Vagina (tissue), 2 donors: ENCODE measurements around the gene ST6GALNAC6. TPM values are rescaled to one million over a fixed set of nuclear protein-coding genes. Genes with fewer than 3 reads are reported as not detected.

Experiments used
- DNase-seq, 2 donors: peaks; one replicate each; pipeline ENCODE4 v3.0.0-alpha.2; 2017; ENCODE audit errors: extremely low spot score in 2 of 2
- H3K27ac ChIP-seq: fragments of 200-600 bp; sonication (generic); one replicate; pipeline ENCODE4 v1.5.1; 2019
- H3K27me3 ChIP-seq: fragments of 200-600 bp; sonication (generic); one replicate; pipeline ENCODE4 v1.5.1; 2019
- H3K36me3 ChIP-seq, 2 donors: fragments of 200-600 bp; sonication (generic); one replicate each; pipeline ENCODE4 v1.5.1; 2017 to 2019
- H3K4me1 ChIP-seq: fragments of 200-600 bp; sonication (generic); one replicate; pipeline ENCODE4 v1.5.1; 2019
- H3K4me3 ChIP-seq, 2 donors: fragments of 200-600 bp; sonication (generic); 1 replicate in 1 of 2; 2 replicates in 1 of 2; pipeline ENCODE4 v1.5.1; 2016 to 2019
- H3K9me3 ChIP-seq: fragments of 200-600 bp; sonication (generic); one replicate; pipeline ENCODE4 v1.5.1; 2019
- CTCF ChIP-seq, 3 experiments: fragments of 450-650 bp in 2 of 3; fragments of 200-600 bp in 1 of 3; sonication (generic) in 1 of 3; IDR thresholded peaks; one replicate each; pipeline ENCODE4 v1.5.1; 2017 to 2019; ENCODE audit warnings: antibody characterized with exemption in 3 of 3, mild to moderate bottlenecking in 2 of 3, moderate library complexity in 2 of 3
- POLR2A ChIP-seq, 2 donors: fragments of 450-650 bp; IDR thresholded peaks; one replicate each; pipeline ENCODE4 v1.6.1; 2017; ENCODE audit warnings: antibody characterized with exemption in 2 of 2, mild to moderate bottlenecking in 2 of 2, moderate library complexity in 2 of 2
- POLR2AphosphoS5 ChIP-seq, 2 donors: sonication (generic); formaldehyde crosslinking; IDR thresholded peaks; one replicate each; pipeline ENCODE4 v1.9.0; 2017; ENCODE audit warnings: antibody characterized with exemption in 2 of 2, mild to moderate bottlenecking in 2 of 2, low read depth in 1 of 2; ENCODE audit not compliant: insufficient read depth in 1 of 2
- intact Hi-C: fragments of 100-400 bp; cut with DNase I; formaldehyde crosslinking; loops from one replicate; pipeline ENCODE4 v1.15.1; 2023
- total RNA-seq: library from RNA; depleted of rRNA; stranded (reverse); fragments of >200 nt; gene quantifications from one replicate; pipeline ENCODE4 v1.2.3, GENCODE V29; 2016

ST6GALNAC6 gene
- total RNA-seq, 1 donor from 2014 or later: 108 TPM

- H3K36me3 ChIP-seq: peaks cover 0 to 32% of the 10 kb centered on the region in 2 donors
Measured at GRCh38 chr9:127944586-127945218, 45.3 kb upstream of the ST6GALNAC6 start.

GRCh38 chr9:127943731-127944144 is 44.3 kb upstream of the ST6GALNAC6 start:
- H3K4me1 ChIP-seq: peaks cover 46% of the 10 kb centered on the region
- intact Hi-C loops: loop anchor here (5.0 kb wide), 3 partner anchors 39 to 174 kb away; partner anchors contain the start of gene EEIG1

More at GRCh38 chr9:127944586-127945218, 45.3 kb upstream of the ST6GALNAC6 start:
- TF ChIP-seq CTCF (IDR thresholded peaks at IDR 0.05) (no peak), POLR2AphosphoS5 (IDR thresholded peaks at IDR 0.05; ENCODE audit: insufficient read depth in 1 of 2, low read depth in 1 of 2) (no peak), POLR2A (IDR thresholded peaks at IDR 0.05) (no peak)
- H3K4me1 ChIP-seq: peaks cover 47% of the 10 kb centered on the region
- H3K27ac ChIP-seq: peak overlapping the region; percentile 77
- no peaks in the 10 kb centered on the region for H3K9me3 ChIP-seq
- no peaks in the 10 kb centered on the region for H3K27me3 ChIP-seq
- H3K4me3 ChIP-seq: no peak overlapping the region
- DNase-seq: no peak
- intact Hi-C loops: loop anchor here (5.0 kb wide), 3 partner anchors 38 to 173 kb away; partner anchors contain the start of gene EEIG1

GRCh38 chr9:127943011-127943662 is 43.7 kb upstream of the ST6GALNAC6 start:
- Histone ChIP-seq H3K4me3 (no peak overlapping the region), H3K9me3 (no peaks in the 10 kb centered on the region), H3K27ac (peak overlapping the region; percentile 77), H3K27me3 (no peaks in the 10 kb centered on the region), H3K4me1 (peaks cover 52% of the 10 kb centered on the region), H3K36me3 (peaks cover 0 to 32% of the 10 kb centered on the region in 2 donors)
- TF ChIP-seq POLR2A (IDR thresholded peaks at IDR 0.05) (no peak), POLR2AphosphoS5 (IDR thresholded peaks at IDR 0.05; ENCODE audit: insufficient read depth in 1 of 2, low read depth in 1 of 2) (no peak)
- DNase-seq: no peak
- intact Hi-C loops: loop anchor here (5.0 kb wide), 3 partner anchors 39 to 174 kb away; partner anchors contain the start of gene EEIG1

More at GRCh38 chr9:127943731-127944144, 44.3 kb upstream of the ST6GALNAC6 start:
- peak overlapping the region; percentile 77 for H3K27ac ChIP-seq
- H3K9me3 ChIP-seq: no peaks in the 10 kb centered on the region
- no peak overlapping the region for H3K4me3 ChIP-seq
- no peaks in the 10 kb centered on the region for H3K27me3 ChIP-seq
- peaks cover 0 to 32% of the 10 kb centered on the region in 2 donors for H3K36me3 ChIP-seq
- TF ChIP-seq CTCF (IDR thresholded peaks at IDR 0.05): peak; percentile 84 to 96 (median 90)
- TF ChIP-seq POLR2AphosphoS5 (IDR thresholded peaks at IDR 0.05; ENCODE audit: insufficient read depth in 1 of 2, low read depth in 1 of 2): peak in 1 of 2 donors; percentile 51
- no peak for TF ChIP-seq POLR2A (IDR thresholded peaks at IDR 0.05)
- no peak for DNase-seq

- Histone ChIP-seq H3K36me3 (peaks cover 0 to 32% of the 10 kb centered on the region in 2 donors), H3K27ac (peak overlapping the region; percentile 77), H3K9me3 (no peaks in the 10 kb centered on the region), H3K27me3 (no peaks in the 10 kb centered on the region), H3K4me3 (no peak overlapping the region), H3K4me1 (peaks cover 55% of the 10 kb centered on the region)
- DNase-seq: no peak
- intact Hi-C loops: loop anchor here (5.0 kb wide), 3 partner anchors 40 to 175 kb away; partner anchors contain the start of gene EEIG1
- TF ChIP-seq POLR2AphosphoS5 (IDR thresholded peaks at IDR 0.05; ENCODE audit: insufficient read depth in 1 of 2, low read depth in 1 of 2) (peak in 1 of 2 donors; percentile 39), CTCF (IDR thresholded peaks at IDR 0.05) (peak; percentile 57 to 91 (median 72)), POLR2A (IDR thresholded peaks at IDR 0.05) (no peak)
Measured at GRCh38 chr9:127942216-127943010, 43.0 kb upstream of the ST6GALNAC6 start.

- TF ChIP-seq CTCF (IDR thresholded peaks at IDR 0.05): no peak
- TF ChIP-seq POLR2A (IDR thresholded peaks at IDR 0.05): no peak
- no peak for TF ChIP-seq POLR2AphosphoS5 (IDR thresholded peaks at IDR 0.05; ENCODE audit: insufficient read depth in 1 of 2, low read depth in 1 of 2)
- H3K27me3 ChIP-seq: no peaks in the 10 kb centered on the region
- H3K36me3 ChIP-seq: peaks cover 0 to 32% of the 10 kb centered on the region in 2 donors
- DNase-seq: no peak
- no peaks in the 10 kb centered on the region for H3K9me3 ChIP-seq
- peaks cover 57% of the 10 kb centered on the region for H3K4me1 ChIP-seq
- intact Hi-C loops: loop anchor here (5.0 kb wide), 3 partner anchors 40 to 175 kb away; partner anchors contain the start of gene EEIG1
- no peak overlapping the region for H3K4me3 ChIP-seq
- peak overlapping the region; percentile 77 for H3K27ac ChIP-seq
Measured at GRCh38 chr9:127941961-127942215, 42.5 kb upstream of the ST6GALNAC6 start.
